ENCODE data around the gene SBNO2. TPM values are rescaled to one million over a fixed set of nuclear protein-coding genes. Genes with fewer than 3 reads are reported as not detected.

The SBNO2 gene
- total and polyA plus RNA-seq, 9 of the 15 experiments (the other 6 are each of a cell fraction or from before 2014, with no cell fraction given), result 0.01 to 46.2 (median 6.7) TPM

DNA sequence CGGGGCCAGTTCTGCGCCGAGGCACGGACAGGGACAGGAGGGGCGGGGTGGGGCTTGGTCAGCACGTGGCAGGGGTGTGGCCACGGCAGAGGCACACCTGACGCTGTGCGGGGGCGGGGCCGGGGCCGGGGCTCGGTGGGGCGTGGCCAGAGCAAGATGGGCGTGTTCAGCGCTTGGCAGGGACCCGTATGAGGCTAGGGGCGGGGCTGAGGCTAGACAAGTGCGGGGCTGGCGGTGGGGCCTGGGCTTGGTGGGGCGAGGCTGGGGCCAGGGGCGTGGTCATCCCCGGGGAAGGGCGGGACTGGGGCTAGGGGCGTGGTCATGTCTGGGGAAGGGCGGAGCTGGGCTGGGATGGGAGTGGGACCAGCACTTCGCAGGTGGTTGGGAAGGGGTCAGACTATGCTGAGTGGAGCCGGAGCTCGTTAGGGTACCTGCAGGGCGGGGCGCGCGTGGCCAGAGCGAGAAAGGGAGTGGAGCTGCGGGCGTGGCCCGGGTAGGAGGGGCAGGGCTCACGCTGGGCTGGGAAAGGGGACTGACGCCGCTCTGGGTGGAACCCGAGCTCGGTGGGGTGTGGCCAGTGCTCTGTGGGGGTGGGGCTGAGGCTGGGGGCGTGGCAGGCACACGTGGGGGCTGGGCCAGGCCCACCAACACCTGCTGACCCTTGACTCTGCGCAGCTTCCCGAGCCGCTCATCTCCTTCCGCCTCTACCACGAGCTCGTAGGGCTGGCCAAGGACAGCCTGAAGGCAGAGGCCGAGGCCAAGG lies 91.7 kb downstream of the SBNO2 start (continued):
- TF ChIP-seq, protein P1, sequence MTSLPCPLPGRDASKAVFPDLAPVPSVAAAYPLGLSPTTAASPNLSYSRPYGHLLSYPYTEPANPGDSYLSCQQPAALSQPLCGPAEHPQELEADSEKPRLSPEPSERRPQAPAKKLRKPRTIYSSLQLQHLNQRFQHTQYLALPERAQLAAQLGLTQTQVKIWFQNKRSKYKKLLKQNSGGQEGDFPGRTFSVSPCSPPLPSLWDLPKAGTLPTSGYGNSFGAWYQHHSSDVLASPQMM (CRISPR knock-in tag; IDR thresholded peaks at IDR 0.05), result no peak
- TF ChIP-seq XRCC4 (IDR thresholded peaks at IDR 0.05; ENCODE audit: extremely low read depth, insufficient read depth, insufficient read length) (no peak), ZNF253 (CRISPR knock-in tag; conservative IDR thresholded peaks at IDR 0.05) (no peak), NCOA2 (IDR thresholded peaks at IDR 0.05; ENCODE audit: partially characterized antibody in 2 of 2) (no peak), ELF4 (CRISPR knock-in tag; IDR thresholded peaks at IDR 0.05) (peak; percentile 42; the same call in 1 of the 2 replicates), CTBP1 (IDR thresholded peaks at IDR 0.05; ENCODE audit: borderline replicate concordance) (no peak), MTA3 (IDR thresholded peaks at IDR 0.05; ENCODE audit: borderline replicate concordance) (no peak), TOE1 (IDR thresholded peaks at IDR 0.05; ENCODE audit: borderline replicate concordance) (no peak), TOE1 (CRISPR knock-in tag; IDR thresholded peaks at IDR 0.05; ENCODE audit: borderline replicate concordance, low read depth) (0 out of 2 replicates have a peak, but pooled peaks have one; percentile 33), HDGF (IDR thresholded peaks at IDR 0.05) (peak; percentile 82; the same call in 1 of the 2 replicates), TCF7L2 (IDR thresholded peaks at IDR 0.05; ENCODE audit: low read depth, low read length) (no peak), JUNB (CRISPR knock-in tag; conservative IDR thresholded peaks at IDR 0.05) (no peak), HMG20A (CRISPR knock-in tag; conservative IDR thresholded peaks at IDR 0.05) (no peak), RFX1 (IDR thresholded peaks at IDR 0.05) (no peak), ZNF444 (CRISPR knock-in tag; IDR thresholded peaks at IDR 0.05) (no peak), ZNF324 (CRISPR knock-in tag; IDR thresholded peaks at IDR 0.05) (no peak)
- TF ChIP-seq, protein P2, sequence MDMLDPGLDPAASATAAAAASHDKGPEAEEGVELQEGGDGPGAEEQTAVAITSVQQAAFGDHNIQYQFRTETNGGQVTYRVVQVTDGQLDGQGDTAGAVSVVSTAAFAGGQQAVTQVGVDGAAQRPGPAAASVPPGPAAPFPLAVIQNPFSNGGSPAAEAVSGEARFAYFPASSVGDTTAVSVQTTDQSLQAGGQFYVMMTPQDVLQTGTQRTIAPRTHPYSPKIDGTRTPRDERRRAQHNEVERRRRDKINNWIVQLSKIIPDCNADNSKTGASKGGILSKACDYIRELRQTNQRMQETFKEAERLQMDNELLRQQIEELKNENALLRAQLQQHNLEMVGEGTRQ (CRISPR knock-in tag; IDR thresholded peaks at IDR 0.05), result peak; percentile 71
- TF ChIP-seq, protein P3, sequence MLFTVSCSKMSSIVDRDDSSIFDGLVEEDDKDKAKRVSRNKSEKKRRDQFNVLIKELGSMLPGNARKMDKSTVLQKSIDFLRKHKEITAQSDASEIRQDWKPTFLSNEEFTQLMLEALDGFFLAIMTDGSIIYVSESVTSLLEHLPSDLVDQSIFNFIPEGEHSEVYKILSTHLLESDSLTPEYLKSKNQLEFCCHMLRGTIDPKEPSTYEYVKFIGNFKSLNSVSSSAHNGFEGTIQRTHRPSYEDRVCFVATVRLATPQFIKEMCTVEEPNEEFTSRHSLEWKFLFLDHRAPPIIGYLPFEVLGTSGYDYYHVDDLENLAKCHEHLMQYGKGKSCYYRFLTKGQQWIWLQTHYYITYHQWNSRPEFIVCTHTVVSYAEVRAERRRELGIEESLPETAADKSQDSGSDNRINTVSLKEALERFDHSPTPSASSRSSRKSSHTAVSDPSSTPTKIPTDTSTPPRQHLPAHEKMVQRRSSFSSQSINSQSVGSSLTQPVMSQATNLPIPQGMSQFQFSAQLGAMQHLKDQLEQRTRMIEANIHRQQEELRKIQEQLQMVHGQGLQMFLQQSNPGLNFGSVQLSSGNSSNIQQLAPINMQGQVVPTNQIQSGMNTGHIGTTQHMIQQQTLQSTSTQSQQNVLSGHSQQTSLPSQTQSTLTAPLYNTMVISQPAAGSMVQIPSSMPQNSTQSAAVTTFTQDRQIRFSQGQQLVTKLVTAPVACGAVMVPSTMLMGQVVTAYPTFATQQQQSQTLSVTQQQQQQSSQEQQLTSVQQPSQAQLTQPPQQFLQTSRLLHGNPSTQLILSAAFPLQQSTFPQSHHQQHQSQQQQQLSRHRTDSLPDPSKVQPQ (CRISPR knock-in tag; IDR thresholded peaks at IDR 0.05; ENCODE audit: borderline replicate concordance), result no peak
- TF ChIP-seq, protein P4, sequence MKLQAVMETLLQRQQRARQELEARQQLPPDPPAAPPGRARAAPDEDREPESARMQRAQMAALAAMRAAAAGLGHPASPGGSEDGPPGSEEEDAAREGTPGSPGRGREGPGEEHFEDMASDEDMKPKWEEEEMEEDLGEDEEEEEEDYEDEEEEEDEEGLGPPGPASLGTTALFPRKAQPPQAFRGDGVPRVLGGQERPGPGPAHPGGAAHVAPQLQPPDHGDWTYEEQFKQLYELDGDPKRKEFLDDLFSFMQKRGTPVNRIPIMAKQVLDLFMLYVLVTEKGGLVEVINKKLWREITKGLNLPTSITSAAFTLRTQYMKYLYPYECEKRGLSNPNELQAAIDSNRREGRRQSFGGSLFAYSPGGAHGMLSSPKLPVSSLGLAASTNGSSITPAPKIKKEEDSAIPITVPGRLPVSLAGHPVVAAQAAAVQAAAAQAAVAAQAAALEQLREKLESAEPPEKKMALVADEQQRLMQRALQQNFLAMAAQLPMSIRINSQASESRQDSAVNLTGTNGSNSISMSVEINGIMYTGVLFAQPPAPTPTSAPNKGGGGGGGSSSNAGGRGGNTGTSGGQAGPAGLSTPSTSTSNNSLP (IDR thresholded peaks at IDR 0.05; ENCODE audit: borderline replicate concordance, low read depth, low read length), result no peak
- TF ChIP-seq, protein P5, sequence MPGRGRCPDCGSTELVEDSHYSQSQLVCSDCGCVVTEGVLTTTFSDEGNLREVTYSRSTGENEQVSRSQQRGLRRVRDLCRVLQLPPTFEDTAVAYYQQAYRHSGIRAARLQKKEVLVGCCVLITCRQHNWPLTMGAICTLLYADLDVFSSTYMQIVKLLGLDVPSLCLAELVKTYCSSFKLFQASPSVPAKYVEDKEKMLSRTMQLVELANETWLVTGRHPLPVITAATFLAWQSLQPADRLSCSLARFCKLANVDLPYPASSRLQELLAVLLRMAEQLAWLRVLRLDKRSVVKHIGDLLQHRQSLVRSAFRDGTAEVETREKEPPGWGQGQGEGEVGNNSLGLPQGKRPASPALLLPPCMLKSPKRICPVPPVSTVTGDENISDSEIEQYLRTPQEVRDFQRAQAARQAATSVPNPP (IDR thresholded peaks at IDR 0.05; ENCODE audit: borderline replicate concordance, insufficient read depth, insufficient read length), result no peak
- TF ChIP-seq, protein P6, sequence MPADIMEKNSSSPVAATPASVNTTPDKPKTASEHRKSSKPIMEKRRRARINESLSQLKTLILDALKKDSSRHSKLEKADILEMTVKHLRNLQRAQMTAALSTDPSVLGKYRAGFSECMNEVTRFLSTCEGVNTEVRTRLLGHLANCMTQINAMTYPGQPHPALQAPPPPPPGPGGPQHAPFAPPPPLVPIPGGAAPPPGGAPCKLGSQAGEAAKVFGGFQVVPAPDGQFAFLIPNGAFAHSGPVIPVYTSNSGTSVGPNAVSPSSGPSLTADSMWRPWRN (IDR thresholded peaks at IDR 0.05; ENCODE audit: low read depth), result 0 out of 2 replicates have a peak, but pooled peaks have one; percentile 19
